ENCODE data around the gene NME8.
A peak's percentile ranks its signal among the peaks of the same experiment; 100 is the strongest.
"Not testable (repeated sequence)": the region's sequence is repeated elsewhere in the genome, so short reads cannot be mapped to it uniquely, and the experiment has no call there.

Gene NME8

GRCh38 chr7:37848297-37848696, at the start of gene NME8:
TSS of gene NME8 (plus strand) at chr7:37848597. CDS start at chr7:37850267, 1,670 bp downstream.
- no peak for DNase-seq

GRCh38 chr7:37806152-37806551, 42.2 kb upstream of the NME8 start:
- DNase-seq, result no peak

GRCh38 chr7:37812161-37812580, 36.2 kb upstream of the NME8 start:
- not testable (repeated sequence) for DNase-seq

- no peak for DNase-seq
Observed at GRCh38 chr7:37815671-37816371, 32.6 kb upstream of the NME8 start.

- DNase-seq, result no peak
Observed at GRCh38 chr7:37816922-37817590, 31.3 kb upstream of the NME8 start.

- DNase-seq, result no peak
Observed at GRCh38 chr7:37817591-37817960, 30.8 kb upstream of the NME8 start.

GRCh38 chr7:37817996-37818720, 30.2 kb upstream of the NME8 start:
- no peak for DNase-seq

GRCh38 chr7:37820708-37821468, 27.5 kb upstream of the NME8 start:
- DNase-seq, result no peak

- no peak for DNase-seq
Observed at GRCh38 chr7:37822946-37823345, 25.5 kb upstream of the NME8 start.

GRCh38 chr7:37823557-37823956, 24.8 kb upstream of the NME8 start:
- DNase-seq, result no peak

- DNase-seq, result no peak
Observed at GRCh38 chr7:37825038-37825437, 23.4 kb upstream of the NME8 start.

- DNase-seq, result no peak
Observed at GRCh38 chr7:37826825-37827224, 21.6 kb upstream of the NME8 start.

GRCh38 chr7:37831244-37831643, 17.2 kb upstream of the NME8 start:
- DNase-seq, result no peak

GRCh38 chr7:37832194-37832593, 16.2 kb upstream of the NME8 start:
- no peak for DNase-seq

GRCh38 chr7:37833107-37833817, 15.1 kb upstream of the NME8 start:
- peak; percentile 50 for DNase-seq

- no peak for DNase-seq
Observed at GRCh38 chr7:37833818-37834146, 14.6 kb upstream of the NME8 start.

GRCh38 chr7:37853468-37853867, 5.1 kb downstream of the NME8 start:
- DNase-seq, result peak; percentile 17

- no peak for DNase-seq
Observed at GRCh38 chr7:37882086-37882485, 33.7 kb downstream of the NME8 start.

GRCh38 chr7:37893359-37893758, 45.0 kb downstream of the NME8 start:
- no peak for DNase-seq

GRCh38 chr7:37894671-37895070, 46.3 kb downstream of the NME8 start:
- DNase-seq, result no peak

- DNase-seq, result no peak
Observed at GRCh38 chr7:37899712-37900247, 51.4 kb downstream of the NME8 start.

- peak; percentile 46 for DNase-seq
Observed at GRCh38 chr7:37901236-37901827, 52.9 kb downstream of the NME8 start.

Measured in NCI-H510A treated with DMSO at 0.1 percent for 48 hours (cell line).